MM.1S (cell line): ENCODE results near the gene TMEM131.

ENCODE experiments used
- CTCF ChIP-seq: fragments of 300-600 bp; sonication (generic); IDR thresholded peaks from 2 replicates; pipeline ENCODE4 v1.5.1; 2016; ENCODE audit warnings: antibody characterized with exemption, low read length, mixed read lengths
- EZH2 ChIP-seq: fragments of 300-600 bp; sonication (generic); optimal IDR thresholded peaks from 2 replicates; pipeline ENCODE3; 2017; ENCODE audit warnings: low read depth, mild to moderate bottlenecking, antibody characterized with exemption, low read length, mixed read lengths
- EZH2phosphoT487 ChIP-seq: fragments of 300-600 bp; sonication (generic); IDR thresholded peaks from 2 replicates; pipeline ENCODE4 v1.6.1; 2018; ENCODE audit warnings: antibody characterized with exemption, low read length

GRCh38 chr2:97995026-97995733, 568 bp downstream of the TMEM131 start:
- no peak for TF ChIP-seq CTCF
- no peak for TF ChIP-seq EZH2
- no peak for TF ChIP-seq EZH2phosphoT487
